H1 (cell line): ENCODE data around the gene GPRASP3.

Source experiments
- KDM5A ChIP-seq: fragments of 200-600 bp; IDR thresholded peaks from 2 replicates; pipeline ENCODE4 v1.7.1; 2012; ENCODE audit warnings: mild to moderate bottlenecking, low read length, inconsistent platforms, mixed read lengths
- POLR2AphosphoS5 ChIP-seq: IDR thresholded peaks from 2 replicates; pipeline ENCODE4 v1.6.1; 2011; ENCODE audit warnings: low read depth, low read length
- TAF1 ChIP-seq: IDR thresholded peaks from 2 replicates; pipeline ENCODE4 v1.6.1; 2011; ENCODE audit warnings: mild to moderate bottlenecking, low read depth, low read length

- TF ChIP-seq KDM5A = no peak
- no peak for TF ChIP-seq TAF1
- TF ChIP-seq POLR2AphosphoS5 = no peak
Observed at GRCh38 chrX:102714994-102715393, 5.5 kb upstream of the GPRASP3 start.
